Upper lobe of left lung (tissue), 4 donors: Measurements from ENCODE around the gene C7.

Experiments
- CTCF ChIP-seq, 6 experiments: fragments of 450-650 bp in 4 of 6; fragments of 200-600 bp in 2 of 6; sonication (generic) in 2 of 6; IDR thresholded peaks; one replicate each; pipeline ENCODE4 v1.5.1; 2016 to 2019; ENCODE audit warnings: antibody characterized with exemption in 6 of 6
- EP300 ChIP-seq, 4 donors: sonication (generic); formaldehyde crosslinking; IDR thresholded peaks; one replicate each; pipeline ENCODE4 v1.5.1; 2017; ENCODE audit warnings: antibody characterized with exemption in 4 of 4, control low read depth in 2 of 4
- POLR2A ChIP-seq, 4 donors: fragments of 450-650 bp; IDR thresholded peaks; one replicate each; pipeline ENCODE4 v1.5.1; 2016 to 2017; ENCODE audit warnings: antibody characterized with exemption in 4 of 4, mild to moderate bottlenecking in 2 of 4
- POLR2AphosphoS5 ChIP-seq, 2 donors: sonication (generic); formaldehyde crosslinking; IDR thresholded peaks; one replicate each; pipeline ENCODE4 v1.5.1; 2017; ENCODE audit warnings: antibody characterized with exemption in 2 of 2

GRCh38 chr5:40873286-40873880 is 35.9 kb upstream of the C7 start:
- TF ChIP-seq CTCF (IDR thresholded peaks at IDR 0.05): no peak
- TF ChIP-seq POLR2AphosphoS5 (IDR thresholded peaks at IDR 0.05): no peak
- TF ChIP-seq POLR2A (IDR thresholded peaks at IDR 0.05): no peak
- TF ChIP-seq EP300 (IDR thresholded peaks at IDR 0.05): no peak
